ENCODE measurements around the gene TGIF2. TPM values are rescaled to one million over a fixed set of nuclear protein-coding genes. Genes with fewer than 3 reads are reported as not detected.

Gene TGIF2
- polyA plus RNA-seq, 1 of the 3 experiments (the other 2 are of a cell fraction), result 10.8 TPM

DNA sequence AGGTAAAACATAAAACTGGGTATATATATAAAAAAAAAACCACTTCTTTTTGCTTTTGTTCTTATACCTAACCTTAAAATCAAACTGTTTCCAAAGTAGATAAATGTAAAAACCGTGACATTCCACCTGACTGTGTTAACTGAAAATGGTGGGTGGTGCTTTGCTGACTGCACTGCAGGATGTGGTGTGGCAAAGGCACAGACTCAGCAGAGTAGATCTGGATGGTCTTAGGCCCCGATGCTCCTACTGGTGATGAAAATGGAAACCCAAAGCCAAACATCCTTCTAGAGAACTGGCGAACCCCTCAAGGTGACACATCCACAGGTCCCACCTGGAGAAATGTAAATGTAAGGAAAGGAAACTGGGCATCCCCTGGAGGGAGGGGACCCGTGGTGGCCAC is 8.9 kb downstream of the TGIF2 start:
- POLR2A ChIA-PET, result no interaction called here
- CTCF ChIA-PET, result no interaction called here
- H3K79me2 ChIP-seq (ENCODE audit: insufficient read depth), result peaks cover 19% of the 10 kb centered on the region

DNA sequence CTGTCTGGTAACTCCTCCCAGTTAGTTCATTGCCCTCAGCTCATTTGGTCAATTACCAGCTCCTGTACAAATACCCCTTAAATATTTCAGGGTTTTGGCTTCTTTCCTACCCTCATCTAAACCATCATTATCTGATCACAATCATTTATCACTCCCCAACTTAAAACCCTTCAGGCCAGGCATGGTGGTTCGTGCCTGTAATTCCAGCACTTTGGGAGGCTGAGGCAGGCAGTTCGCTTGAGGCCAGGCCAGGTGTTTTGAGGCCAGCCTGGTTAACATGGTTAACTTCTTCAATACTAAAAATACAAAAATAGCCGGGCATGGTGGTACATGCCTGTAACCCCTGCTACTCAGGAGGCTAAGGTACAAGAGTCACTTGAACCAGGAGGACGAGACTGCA is 9.4 kb downstream of the TGIF2 start:
- no peak for DNase-seq
- H3K9ac ChIP-seq, result no peak overlapping the region
- H3K27me3 ChIP-seq (ENCODE audit: insufficient read depth), result no peaks in the 10 kb centered on the region
- H3K4me1 ChIP-seq (ENCODE audit: control insufficient read depth in 1 of 2, insufficient read depth in 2 of 2, low read depth in 1 of 2, low read length in 1 of 2), result no peaks in the 10 kb centered on the region
- peaks cover 10 to 20% of the 10 kb centered on the region in 2 experiments for H3K36me3 ChIP-seq (replicated peaks in 1 of 2; ENCODE audit: control insufficient read depth in 1 of 2, insufficient read depth in 2 of 2, low read length in 1 of 2)
- WGBS (ENCODE audit: low lambda C conversion rate), result 91% methylated on average over 4 of the region's 4 CpGs
- H4K20me1 ChIP-seq (ENCODE audit: insufficient read depth), result no peaks in the 10 kb centered on the region
- POLR2A ChIA-PET, result no interaction called here
- no peaks in the 10 kb centered on the region for H3K9me2 ChIP-seq
- H3K79me2 ChIP-seq (ENCODE audit: insufficient read depth), result peaks cover 14% of the 10 kb centered on the region
- no peaks in the 10 kb centered on the region for H3K9me3 ChIP-seq
- CTCF ChIA-PET, result no interaction called here
- no peak overlapping the region for H3K4me3 ChIP-seq (ENCODE audit: low read depth in 2 of 2, low read length in 1 of 2)
- H3F3A ChIP-seq (replicated peaks; ENCODE audit: insufficient read depth), result no peaks in the 10 kb centered on the region
- no peak overlapping the region for H3K27ac ChIP-seq (ENCODE audit: low read depth in 2 of 2, low read length in 1 of 2)
- H2AFZ ChIP-seq (ENCODE audit: low read depth), result no peak overlapping the region
- H3K4me2 ChIP-seq, result no peak overlapping the region
- TF ChIP-seq EP300 (IDR thresholded peaks at IDR 0.05; ENCODE audit: borderline replicate concordance in 1 of 2, low read depth in 1 of 2, low read length in 1 of 2) (no peak), RCOR1 (IDR thresholded peaks at IDR 0.05; ENCODE audit: low read length) (no peak), FOXJ3 (CRISPR knock-in tag; IDR thresholded peaks at IDR 0.05) (no peak), RAD21 (IDR thresholded peaks at IDR 0.05; ENCODE audit: low read length) (no peak), ELF1 (IDR thresholded peaks at IDR 0.05) (no peak), NFIC (IDR thresholded peaks at IDR 0.05; ENCODE audit: borderline replicate concordance) (no peak), YY1 (IDR thresholded peaks at IDR 0.05; ENCODE audit: low read depth) (no peak), EZH2phosphoT487 (IDR thresholded peaks at IDR 0.05; ENCODE audit: borderline replicate concordance, low read depth) (no peak), FOXM1 (IDR thresholded peaks at IDR 0.05; ENCODE audit: low read depth) (no peak), TCF12 (IDR thresholded peaks at IDR 0.05) (no peak), SMC3 (IDR thresholded peaks at IDR 0.05; ENCODE audit: low read depth, low read length) (no peak)
- TF ChIP-seq, protein P1, sequence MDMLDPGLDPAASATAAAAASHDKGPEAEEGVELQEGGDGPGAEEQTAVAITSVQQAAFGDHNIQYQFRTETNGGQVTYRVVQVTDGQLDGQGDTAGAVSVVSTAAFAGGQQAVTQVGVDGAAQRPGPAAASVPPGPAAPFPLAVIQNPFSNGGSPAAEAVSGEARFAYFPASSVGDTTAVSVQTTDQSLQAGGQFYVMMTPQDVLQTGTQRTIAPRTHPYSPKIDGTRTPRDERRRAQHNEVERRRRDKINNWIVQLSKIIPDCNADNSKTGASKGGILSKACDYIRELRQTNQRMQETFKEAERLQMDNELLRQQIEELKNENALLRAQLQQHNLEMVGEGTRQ (IDR thresholded peaks at IDR 0.05; ENCODE audit: borderline replicate concordance, low read depth, low read length), result no peak
- TF ChIP-seq, protein P2, sequence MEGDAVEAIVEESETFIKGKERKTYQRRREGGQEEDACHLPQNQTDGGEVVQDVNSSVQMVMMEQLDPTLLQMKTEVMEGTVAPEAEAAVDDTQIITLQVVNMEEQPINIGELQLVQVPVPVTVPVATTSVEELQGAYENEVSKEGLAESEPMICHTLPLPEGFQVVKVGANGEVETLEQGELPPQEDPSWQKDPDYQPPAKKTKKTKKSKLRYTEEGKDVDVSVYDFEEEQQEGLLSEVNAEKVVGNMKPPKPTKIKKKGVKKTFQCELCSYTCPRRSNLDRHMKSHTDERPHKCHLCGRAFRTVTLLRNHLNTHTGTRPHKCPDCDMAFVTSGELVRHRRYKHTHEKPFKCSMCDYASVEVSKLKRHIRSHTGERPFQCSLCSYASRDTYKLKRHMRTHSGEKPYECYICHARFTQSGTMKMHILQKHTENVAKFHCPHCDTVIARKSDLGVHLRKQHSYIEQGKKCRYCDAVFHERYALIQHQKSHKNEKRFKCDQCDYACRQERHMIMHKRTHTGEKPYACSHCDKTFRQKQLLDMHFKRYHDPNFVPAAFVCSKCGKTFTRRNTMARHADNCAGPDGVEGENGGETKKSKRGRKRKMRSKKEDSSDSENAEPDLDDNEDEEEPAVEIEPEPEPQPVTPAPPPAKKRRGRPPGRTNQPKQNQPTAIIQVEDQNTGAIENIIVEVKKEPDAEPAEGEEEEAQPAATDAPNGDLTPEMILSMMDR (IDR thresholded peaks at IDR 0.05), result no peak
- TF ChIP-seq, protein P3, sequence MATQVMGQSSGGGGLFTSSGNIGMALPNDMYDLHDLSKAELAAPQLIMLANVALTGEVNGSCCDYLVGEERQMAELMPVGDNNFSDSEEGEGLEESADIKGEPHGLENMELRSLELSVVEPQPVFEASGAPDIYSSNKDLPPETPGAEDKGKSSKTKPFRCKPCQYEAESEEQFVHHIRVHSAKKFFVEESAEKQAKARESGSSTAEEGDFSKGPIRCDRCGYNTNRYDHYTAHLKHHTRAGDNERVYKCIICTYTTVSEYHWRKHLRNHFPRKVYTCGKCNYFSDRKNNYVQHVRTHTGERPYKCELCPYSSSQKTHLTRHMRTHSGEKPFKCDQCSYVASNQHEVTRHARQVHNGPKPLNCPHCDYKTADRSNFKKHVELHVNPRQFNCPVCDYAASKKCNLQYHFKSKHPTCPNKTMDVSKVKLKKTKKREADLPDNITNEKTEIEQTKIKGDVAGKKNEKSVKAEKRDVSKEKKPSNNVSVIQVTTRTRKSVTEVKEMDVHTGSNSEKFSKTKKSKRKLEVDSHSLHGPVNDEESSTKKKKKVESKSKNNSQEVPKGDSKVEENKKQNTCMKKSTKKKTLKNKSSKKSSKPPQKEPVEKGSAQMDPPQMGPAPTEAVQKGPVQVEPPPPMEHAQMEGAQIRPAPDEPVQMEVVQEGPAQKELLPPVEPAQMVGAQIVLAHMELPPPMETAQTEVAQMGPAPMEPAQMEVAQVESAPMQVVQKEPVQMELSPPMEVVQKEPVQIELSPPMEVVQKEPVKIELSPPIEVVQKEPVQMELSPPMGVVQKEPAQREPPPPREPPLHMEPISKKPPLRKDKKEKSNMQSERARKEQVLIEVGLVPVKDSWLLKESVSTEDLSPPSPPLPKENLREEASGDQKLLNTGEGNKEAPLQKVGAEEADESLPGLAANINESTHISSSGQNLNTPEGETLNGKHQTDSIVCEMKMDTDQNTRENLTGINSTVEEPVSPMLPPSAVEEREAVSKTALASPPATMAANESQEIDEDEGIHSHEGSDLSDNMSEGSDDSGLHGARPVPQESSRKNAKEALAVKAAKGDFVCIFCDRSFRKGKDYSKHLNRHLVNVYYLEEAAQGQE (IDR thresholded peaks at IDR 0.05; ENCODE audit: low read depth, low read length), result no peak
- TF ChIP-seq, protein P4, sequence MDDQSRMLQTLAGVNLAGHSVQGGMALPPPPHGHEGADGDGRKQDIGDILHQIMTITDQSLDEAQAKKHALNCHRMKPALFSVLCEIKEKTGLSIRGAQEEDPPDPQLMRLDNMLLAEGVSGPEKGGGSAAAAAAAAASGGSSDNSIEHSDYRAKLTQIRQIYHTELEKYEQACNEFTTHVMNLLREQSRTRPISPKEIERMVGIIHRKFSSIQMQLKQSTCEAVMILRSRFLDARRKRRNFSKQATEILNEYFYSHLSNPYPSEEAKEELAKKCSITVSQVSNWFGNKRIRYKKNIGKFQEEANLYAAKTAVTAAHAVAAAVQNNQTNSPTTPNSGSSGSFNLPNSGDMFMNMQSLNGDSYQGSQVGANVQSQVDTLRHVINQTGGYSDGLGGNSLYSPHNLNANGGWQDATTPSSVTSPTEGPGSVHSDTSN (IDR thresholded peaks at IDR 0.05), result no peak
- TF ChIP-seq, protein P5, sequence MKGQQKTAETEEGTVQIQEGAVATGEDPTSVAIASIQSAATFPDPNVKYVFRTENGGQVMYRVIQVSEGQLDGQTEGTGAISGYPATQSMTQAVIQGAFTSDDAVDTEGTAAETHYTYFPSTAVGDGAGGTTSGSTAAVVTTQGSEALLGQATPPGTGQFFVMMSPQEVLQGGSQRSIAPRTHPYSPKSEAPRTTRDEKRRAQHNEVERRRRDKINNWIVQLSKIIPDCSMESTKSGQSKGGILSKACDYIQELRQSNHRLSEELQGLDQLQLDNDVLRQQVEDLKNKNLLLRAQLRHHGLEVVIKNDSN (IDR thresholded peaks at IDR 0.05; ENCODE audit: borderline replicate concordance, low read depth), result no peak

More for the DNA sequence above, 8.9 kb downstream of the TGIF2 start:
- TF ChIP-seq, protein P4 (IDR thresholded peaks at IDR 0.05), result no peak
- TF ChIP-seq RXRA (IDR thresholded peaks at IDR 0.05; ENCODE audit: borderline replicate concordance, low read depth), result no peak
- no peak for TF ChIP-seq FOSL2 (IDR thresholded peaks at IDR 0.05; ENCODE audit: borderline replicate concordance, low read depth)
- no peak for TF ChIP-seq EZH2phosphoT487 (IDR thresholded peaks at IDR 0.05; ENCODE audit: borderline replicate concordance, low read depth)
- no peak for TF ChIP-seq RAD21 (IDR thresholded peaks at IDR 0.05; ENCODE audit: low read length)
- TF ChIP-seq FOXJ3 (CRISPR knock-in tag; IDR thresholded peaks at IDR 0.05), result no peak
- TF ChIP-seq MEF2A (IDR thresholded peaks at IDR 0.05; ENCODE audit: borderline replicate concordance, low read depth), result no peak
- TF ChIP-seq YY1 (IDR thresholded peaks at IDR 0.05; ENCODE audit: low read depth), result no peak
- no peaks in the 10 kb centered on the region for H3K27me3 ChIP-seq (ENCODE audit: insufficient read depth)
- no peak overlapping the region for H3K27ac ChIP-seq (ENCODE audit: low read depth in 2 of 2, low read length in 1 of 2)
- H3K9me2 ChIP-seq, result no peaks in the 10 kb centered on the region
- H3K36me3 ChIP-seq (replicated peaks in 1 of 2; ENCODE audit: control insufficient read depth in 1 of 2, insufficient read depth in 2 of 2, low read length in 1 of 2), result peaks cover 10 to 20% of the 10 kb centered on the region in 2 experiments
- H3K4me2 ChIP-seq, result no peak overlapping the region
- H2AFZ ChIP-seq (ENCODE audit: low read depth), result no peak overlapping the region
- H3K4me3 ChIP-seq (ENCODE audit: low read depth in 2 of 2, low read length in 1 of 2), result no peak overlapping the region
- no peaks in the 10 kb centered on the region for H3K9me3 ChIP-seq
- no peak overlapping the region for H3K9ac ChIP-seq
- WGBS (ENCODE audit: low lambda C conversion rate), result 79% methylated on average over 4 of the region's 4 CpGs
- H3F3A ChIP-seq (replicated peaks; ENCODE audit: insufficient read depth), result no peaks in the 10 kb centered on the region
- H3K4me1 ChIP-seq (ENCODE audit: control insufficient read depth in 1 of 2, insufficient read depth in 2 of 2, low read depth in 1 of 2, low read length in 1 of 2), result no peaks in the 10 kb centered on the region
- DNase-seq, result no peak
- no peaks in the 10 kb centered on the region for H4K20me1 ChIP-seq (ENCODE audit: insufficient read depth)

Measured in SK-N-SH (cell line).